ENCODE measurements around the gene GALNTL6. TPM values are rescaled to one million over a fixed set of nuclear protein-coding genes. Genes with fewer than 3 reads are reported as not detected.

GALNTL6 gene
- total RNA-seq, 2 donors from 2014 or later, result 0.19 to 0.20 TPM

GRCh38 chr4:172619798-172620197, 806.6 kb downstream of the GALNTL6 start:
- Histone ChIP-seq H3K9ac (ENCODE audit: low read depth in 2 of 2, low read length in 2 of 2) (no peak overlapping the region), H3K27ac (no peak overlapping the region), H3K27me3 (no peaks in the 10 kb centered on the region), H3K4me3 (no peak overlapping the region), H3K4me1 (no peaks in the 10 kb centered on the region), H3K9me3 (no peaks in the 10 kb centered on the region), H3K36me3 (no peaks in the 10 kb centered on the region)
- intact Hi-C loops (cut with DNase I), result no loop called here
- DNase-seq, result no peak
- TF ChIP-seq, protein P1, sequence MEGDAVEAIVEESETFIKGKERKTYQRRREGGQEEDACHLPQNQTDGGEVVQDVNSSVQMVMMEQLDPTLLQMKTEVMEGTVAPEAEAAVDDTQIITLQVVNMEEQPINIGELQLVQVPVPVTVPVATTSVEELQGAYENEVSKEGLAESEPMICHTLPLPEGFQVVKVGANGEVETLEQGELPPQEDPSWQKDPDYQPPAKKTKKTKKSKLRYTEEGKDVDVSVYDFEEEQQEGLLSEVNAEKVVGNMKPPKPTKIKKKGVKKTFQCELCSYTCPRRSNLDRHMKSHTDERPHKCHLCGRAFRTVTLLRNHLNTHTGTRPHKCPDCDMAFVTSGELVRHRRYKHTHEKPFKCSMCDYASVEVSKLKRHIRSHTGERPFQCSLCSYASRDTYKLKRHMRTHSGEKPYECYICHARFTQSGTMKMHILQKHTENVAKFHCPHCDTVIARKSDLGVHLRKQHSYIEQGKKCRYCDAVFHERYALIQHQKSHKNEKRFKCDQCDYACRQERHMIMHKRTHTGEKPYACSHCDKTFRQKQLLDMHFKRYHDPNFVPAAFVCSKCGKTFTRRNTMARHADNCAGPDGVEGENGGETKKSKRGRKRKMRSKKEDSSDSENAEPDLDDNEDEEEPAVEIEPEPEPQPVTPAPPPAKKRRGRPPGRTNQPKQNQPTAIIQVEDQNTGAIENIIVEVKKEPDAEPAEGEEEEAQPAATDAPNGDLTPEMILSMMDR (IDR thresholded peaks at IDR 0.05), result no peak

- TF ChIP-seq, protein P1 (IDR thresholded peaks at IDR 0.05), result no peak
- Histone ChIP-seq H3K36me3 (no peaks in the 10 kb centered on the region), H3K9me3 (no peaks in the 10 kb centered on the region), H3K4me3 (no peak overlapping the region), H3K27ac (no peak overlapping the region), H3K9ac (ENCODE audit: low read depth in 2 of 2, low read length in 2 of 2) (no peak overlapping the region), H3K27me3 (no peaks in the 10 kb centered on the region), H3K4me1 (no peaks in the 10 kb centered on the region)
- DNase-seq, result no peak
- intact Hi-C loops (cut with DNase I), result no loop called here
These were observed 815.1 kb downstream of the GALNTL6 start for GRCh38 chr4:172628263-172628662.

DNA sequence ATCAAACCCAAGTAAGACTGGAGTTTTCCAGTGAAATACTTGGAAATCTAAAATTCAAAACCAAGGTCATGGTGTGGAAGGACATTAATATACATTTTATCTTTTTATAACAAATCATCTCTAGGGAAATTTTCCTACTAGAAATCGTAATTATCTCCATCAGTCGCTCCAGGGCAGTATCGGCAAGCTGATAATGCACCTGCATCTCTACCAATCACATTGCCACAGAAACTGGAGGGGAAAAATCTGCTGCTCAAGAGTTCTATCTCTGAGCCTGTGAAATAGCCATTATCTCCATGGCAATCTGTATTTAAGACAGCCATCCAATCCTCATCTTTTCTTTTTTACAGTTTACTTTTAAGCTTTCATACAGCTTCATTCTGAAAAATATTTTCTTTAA, 817.1 kb downstream of the GALNTL6 start:
- Histone ChIP-seq H3K9me3 (no peaks in the 10 kb centered on the region), H3K27ac (no peak overlapping the region), H3K9ac (ENCODE audit: low read depth in 2 of 2, low read length in 2 of 2) (no peak overlapping the region), H3K27me3 (no peaks in the 10 kb centered on the region), H3K36me3 (no peaks in the 10 kb centered on the region), H3K4me3 (no peak overlapping the region), H3K4me1 (no peaks in the 10 kb centered on the region)
- DNase-seq, result no peak
- TF ChIP-seq, protein P1 (IDR thresholded peaks at IDR 0.05), result no peak
- intact Hi-C loops (cut with DNase I), result no loop called here

DNA sequence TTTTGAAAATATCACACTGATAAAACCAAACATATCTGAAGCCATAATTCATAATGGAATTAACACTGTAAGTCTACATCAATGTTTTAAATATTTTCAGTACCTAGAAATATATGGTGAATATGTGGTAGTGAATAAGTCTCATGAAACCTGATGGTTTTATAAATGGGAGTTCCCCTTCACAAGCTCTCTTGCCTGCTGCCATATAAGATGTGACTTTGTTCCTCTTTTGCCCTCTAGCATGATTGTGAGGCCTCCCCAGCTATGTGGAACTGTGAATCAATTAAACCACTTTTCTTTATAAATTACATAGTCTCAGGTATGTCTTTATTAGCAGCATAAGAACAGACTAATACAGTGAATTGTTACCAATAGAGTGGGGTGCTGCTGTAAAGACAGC, 818.6 kb downstream of the GALNTL6 start:
- TF ChIP-seq, protein P1 (IDR thresholded peaks at IDR 0.05), result no peak
- intact Hi-C loops (cut with DNase I), result no loop called here
- no peak for DNase-seq

DNA sequence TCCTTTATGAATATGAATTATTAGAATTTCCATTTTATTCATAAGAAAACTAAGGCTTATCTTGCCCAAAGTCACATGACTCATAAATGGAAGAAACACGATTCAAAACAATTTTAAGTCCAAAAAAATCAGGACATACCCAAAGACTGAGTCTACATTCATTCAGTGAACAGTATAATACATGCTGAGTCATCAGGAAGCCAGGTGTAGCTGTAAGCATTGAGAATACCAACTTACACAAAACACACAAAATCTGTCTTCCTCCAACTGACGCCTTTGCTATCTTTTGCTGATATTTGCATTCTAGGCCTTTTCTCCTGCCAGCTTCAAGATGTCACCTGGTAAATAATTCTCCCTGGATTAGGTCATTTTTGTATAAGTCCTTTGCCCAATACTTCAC, 835.3 kb downstream of the GALNTL6 start:
- TF ChIP-seq, protein P1 (IDR thresholded peaks at IDR 0.05), result no peak
- intact Hi-C loops (cut with DNase I), result no loop called here
- no peaks in the 10 kb centered on the region for H3K36me3 ChIP-seq

More for the DNA sequence above, 818.6 kb downstream of the GALNTL6 start:
- no peak overlapping the region for H3K4me3 ChIP-seq
- no peaks in the 10 kb centered on the region for H3K27me3 ChIP-seq
- no peaks in the 10 kb centered on the region for H3K36me3 ChIP-seq
- no peaks in the 10 kb centered on the region for H3K4me1 ChIP-seq
- H3K9me3 ChIP-seq, result no peaks in the 10 kb centered on the region
- no peak overlapping the region for H3K27ac ChIP-seq
- no peak overlapping the region for H3K9ac ChIP-seq (ENCODE audit: low read depth in 2 of 2, low read length in 2 of 2)

GRCh38 chr4:172649143-172649542, 835.9 kb downstream of the GALNTL6 start:
- Histone ChIP-seq H3K9me3 (no peaks in the 10 kb centered on the region), H3K27ac (no peak overlapping the region), H3K36me3 (no peaks in the 10 kb centered on the region), H3K9ac (ENCODE audit: low read depth in 2 of 2, low read length in 2 of 2) (no peak overlapping the region), H3K27me3 (no peaks in the 10 kb centered on the region), H3K4me3 (no peak overlapping the region), H3K4me1 (no peaks in the 10 kb centered on the region)
- intact Hi-C loops (cut with DNase I), result no loop called here
- DNase-seq, result no peak
- TF ChIP-seq, protein P1 (IDR thresholded peaks at IDR 0.05), result no peak

More for the DNA sequence above, 835.3 kb downstream of the GALNTL6 start:
- no peak for DNase-seq
- Histone ChIP-seq H3K4me1 (no peaks in the 10 kb centered on the region), H3K27ac (no peak overlapping the region), H3K4me3 (no peak overlapping the region), H3K9me3 (no peaks in the 10 kb centered on the region), H3K27me3 (no peaks in the 10 kb centered on the region), H3K9ac (ENCODE audit: low read depth in 2 of 2, low read length in 2 of 2) (no peak overlapping the region)
